KG1 (cell line): ENCODE data around the gene TAOK1.

ENCODE experiments used
- DNase-seq: peaks from one replicate; lab custom pipeline; 2025; lab: John Stamatoyannopoulos, UW

The TAOK1 gene

DNA sequence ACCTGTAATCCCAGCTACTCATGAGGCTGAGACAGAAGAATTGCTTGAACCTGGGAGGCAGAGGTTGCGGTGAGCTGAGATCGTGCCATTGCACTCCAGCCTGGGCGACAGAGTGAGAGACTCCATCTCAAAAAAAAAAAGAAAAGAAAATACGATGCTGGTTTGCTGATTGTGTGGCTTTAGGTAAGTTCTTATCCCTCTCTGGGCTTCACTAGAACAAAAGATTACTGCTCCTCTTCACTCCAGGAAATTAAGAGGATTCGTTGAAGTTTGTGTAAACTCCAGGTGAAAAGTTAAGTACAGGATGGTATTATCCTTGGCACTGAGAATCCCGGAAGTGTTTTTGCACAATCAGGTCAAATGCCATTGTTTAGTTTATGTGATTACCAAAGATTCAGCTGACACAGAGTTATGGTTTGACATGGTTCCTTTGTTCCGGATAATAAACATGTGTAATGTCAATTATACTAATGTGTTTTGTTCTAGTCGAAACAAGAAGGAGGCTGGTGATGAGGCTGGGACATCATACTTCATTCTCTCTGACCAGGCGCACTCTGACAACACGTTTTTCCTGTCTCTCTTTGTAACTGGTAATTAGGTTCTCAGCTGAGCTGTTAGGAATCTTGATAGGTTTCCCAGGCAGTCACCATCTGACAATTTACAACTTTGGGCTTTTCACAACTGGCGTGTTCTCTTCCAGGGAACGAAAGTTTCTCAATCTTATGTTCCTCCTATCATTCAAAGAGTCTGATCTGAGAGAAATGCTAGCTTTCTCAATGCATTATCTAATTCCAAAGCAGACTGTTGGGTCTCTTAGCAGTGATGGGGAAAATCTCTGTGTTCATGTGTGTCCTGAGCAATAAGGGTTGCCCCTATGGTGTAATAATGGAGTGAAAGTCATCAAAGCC lies 10.8 kb upstream of the TAOK1 start:
- no peak for DNase-seq

DNA sequence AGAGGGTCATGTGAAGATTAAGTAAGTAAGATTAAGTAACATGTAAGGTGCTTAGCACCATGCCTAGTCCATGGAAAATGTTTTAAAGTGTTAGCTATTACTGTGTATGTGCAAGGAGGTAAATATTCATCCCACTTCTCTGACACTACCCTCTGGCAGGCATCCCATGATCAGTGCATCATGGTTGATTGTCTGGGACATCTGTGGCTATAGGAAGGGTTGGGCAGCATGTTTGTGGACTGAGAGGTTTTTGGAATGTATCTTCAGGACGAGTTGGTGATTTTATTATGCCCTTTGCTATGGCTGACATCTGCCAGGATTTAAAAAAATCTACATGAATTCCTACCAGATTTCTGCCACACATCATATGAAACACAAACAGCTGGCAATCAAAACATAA lies 6.5 kb upstream of the TAOK1 start:
- no peak for DNase-seq

DNA sequence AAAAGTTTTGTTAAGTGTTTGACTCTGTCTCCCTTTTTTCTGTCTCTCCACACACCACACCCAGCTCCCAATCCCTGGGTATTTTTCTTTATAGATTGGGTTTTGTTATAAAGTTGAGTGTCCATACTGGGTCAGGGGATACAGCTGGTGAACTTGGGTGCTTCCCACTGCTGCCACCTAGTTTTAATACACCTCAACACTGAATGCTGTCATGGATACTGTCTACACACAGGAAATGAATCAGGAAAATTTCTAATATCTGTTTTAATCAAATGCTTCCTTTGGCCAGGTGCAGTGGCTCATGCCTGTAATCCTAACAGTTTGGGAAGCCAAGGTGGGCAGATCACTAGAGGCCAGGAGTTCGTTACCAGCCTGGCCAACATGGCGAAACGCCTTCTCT lies 5.3 kb upstream of the TAOK1 start:
- DNase-seq = no peak

DNA sequence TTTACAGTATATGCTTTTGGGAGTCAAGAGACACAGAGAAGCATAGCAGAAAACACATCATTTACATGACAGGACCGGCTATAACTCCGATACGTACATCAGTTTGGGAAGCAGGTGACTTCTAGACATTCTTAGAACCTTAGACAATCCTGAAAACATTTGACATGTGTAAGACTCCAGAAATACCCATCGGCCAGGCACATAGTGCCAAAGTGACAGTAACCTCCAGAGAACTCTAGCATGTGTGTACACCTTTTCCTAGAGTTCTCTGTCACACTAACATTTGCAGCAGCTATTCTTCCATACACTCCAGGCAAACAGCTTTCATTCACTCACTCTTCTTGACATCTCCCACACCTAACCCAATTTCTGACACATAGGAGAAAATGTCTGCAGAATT lies 3.4 kb upstream of the TAOK1 start:
- no peak for DNase-seq

DNA sequence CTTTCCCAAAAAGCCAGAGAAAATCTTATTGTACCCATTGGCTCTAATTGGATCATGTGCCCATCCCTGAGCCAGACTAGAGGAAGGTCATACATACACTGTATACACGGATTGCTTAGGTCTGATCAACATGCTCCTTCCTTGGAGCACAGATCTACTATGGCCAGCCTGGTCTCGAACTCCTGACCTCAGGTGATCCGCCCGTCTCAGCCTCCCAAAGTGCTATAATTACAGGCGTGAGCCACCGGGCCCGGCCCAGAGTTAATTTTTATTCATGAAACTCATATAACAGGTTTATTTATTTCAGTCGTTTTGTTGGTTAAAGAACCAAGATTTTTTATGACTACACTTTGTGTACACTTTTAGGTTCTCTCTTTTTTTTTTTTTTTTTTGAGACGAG lies 1.2 kb upstream of the TAOK1 start:
- no peak for DNase-seq

DNA sequence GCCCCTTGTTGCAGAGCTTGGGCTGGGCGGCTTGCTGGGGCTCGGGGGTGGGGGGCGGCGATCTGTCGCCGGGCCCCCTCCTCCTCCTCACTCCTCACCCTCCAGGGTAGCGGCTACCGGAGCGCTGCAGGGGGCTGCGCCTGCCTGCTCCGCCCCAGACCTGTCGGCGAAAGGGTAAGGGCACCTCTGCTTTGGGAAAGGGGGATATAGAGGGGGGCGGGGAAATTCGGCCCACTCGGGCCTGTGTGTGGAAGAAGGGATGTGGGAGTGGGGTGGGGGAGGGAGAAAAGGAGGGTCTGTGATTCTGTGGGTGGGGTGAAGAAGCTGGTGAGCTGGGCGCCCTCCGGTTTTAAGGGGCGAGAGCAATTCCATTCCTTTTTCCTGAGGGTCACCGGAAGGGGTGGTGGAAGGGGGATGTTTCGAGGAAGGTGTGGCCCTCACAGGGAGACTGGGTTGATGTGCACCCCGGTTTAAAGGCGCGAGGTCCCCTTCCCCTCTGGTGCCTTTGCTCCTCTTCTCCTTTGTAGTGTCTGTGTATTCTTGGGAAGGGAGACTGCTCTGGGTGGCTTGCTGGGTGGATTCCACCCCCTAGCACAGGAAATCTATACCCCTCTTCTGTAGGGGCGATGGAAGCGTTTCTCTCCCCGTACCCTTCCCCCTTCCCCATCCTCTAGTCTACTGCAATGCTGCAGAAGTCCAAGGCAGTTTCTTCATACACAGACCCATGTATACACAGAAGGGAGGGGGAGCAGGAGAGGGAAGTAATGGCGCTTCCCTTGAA lies 878 bp downstream of the TAOK1 start:
- no peak for DNase-seq

DNA sequence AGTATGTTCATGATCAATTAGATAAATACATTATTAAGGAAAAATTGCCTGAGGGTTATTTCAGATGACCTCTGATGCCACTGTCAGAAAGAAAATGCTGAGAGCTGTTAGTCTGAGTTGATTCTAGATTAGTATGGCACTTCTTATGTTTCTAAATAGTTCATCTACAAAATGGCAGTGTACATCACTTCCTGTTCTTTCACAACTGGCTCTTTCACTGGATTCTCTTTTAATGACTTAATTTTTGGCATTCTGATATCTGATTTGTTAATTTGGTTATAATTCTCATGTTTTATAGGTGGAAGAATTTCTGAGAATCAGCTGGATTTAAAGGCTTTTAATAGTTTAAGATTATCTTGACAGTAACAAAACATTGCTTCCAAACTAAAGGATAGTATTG lies 3.3 kb downstream of the TAOK1 start:
- no peak for DNase-seq

DNA sequence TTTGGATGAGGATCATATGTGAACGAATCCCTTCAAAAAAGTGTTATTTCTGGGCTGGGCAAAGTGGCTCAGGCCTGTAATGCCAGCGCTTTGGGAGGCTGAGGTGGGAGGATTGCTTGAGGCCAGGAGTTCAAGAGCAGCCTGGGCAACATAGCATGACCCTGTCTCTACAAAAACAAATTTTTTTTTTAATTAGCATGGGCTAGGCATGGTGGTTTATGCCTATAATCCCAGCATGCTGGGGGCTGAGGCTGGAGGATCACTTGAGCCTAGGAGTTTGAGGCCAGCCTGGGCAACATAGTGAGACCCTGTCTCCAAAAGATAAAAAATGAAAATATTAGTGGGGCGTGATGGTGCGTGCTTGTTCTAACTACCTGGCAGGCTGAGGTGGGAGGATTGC lies 4.6 kb downstream of the TAOK1 start:
- DNase-seq = no peak

DNA sequence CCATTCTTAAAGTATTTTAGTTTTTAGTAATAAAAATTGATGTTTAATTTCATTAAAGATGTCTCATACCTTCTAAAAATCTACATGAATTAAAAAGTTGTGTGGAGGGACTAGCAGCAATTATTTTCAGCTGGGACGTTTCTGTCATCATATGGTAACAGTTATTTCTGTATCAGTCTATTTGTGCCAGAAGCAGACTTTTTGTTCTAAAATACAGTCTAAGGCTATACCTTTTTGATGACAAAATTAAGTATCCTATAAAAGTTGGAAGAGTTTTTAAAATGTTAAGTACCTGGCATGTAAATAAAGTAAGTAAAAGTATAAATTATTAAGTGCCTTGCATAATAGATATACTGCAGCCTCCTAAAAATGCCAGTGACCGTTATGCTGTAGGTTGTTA lies 5.9 kb downstream of the TAOK1 start:
- DNase-seq = no peak

DNA sequence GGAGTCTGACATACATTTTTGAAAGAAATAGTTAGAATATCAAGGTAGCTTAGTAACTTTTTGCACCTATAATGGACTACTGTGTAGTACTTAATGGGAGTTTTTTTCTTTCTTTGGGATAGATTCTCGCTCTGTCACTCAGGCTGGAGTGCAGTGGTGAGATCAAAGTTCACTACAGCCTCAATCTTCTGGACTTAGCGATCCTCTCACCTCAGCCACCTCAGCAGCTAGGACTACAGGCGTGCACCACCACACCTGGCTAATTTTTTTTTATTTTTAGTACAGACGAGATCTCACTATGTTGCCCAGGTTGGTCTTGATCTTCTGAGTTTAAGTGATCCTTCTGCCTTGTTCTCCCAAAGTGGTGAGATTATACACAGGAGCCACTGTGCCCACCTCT lies 9.5 kb downstream of the TAOK1 start:
- no peak for DNase-seq

DNA sequence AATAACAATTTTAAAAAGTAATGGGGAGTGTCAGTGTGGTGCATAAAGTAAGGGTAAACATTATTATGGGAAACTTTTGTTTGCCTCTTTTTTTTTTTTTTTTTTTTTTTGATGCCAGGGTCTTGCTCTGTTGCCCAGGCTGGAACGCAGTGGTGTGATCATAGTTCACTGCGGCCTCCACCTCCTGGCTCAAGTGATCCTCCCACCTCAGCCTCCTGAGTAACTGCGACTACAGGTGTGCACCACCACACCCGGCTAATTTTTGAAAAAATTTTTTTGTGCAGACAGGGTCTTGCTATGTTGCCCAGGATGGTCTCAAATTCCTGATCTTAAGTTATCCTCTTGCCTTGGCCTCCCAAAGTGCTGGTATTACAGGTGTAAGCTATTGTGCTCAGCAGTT lies 10.7 kb downstream of the TAOK1 start:
- no peak for DNase-seq

DNA sequence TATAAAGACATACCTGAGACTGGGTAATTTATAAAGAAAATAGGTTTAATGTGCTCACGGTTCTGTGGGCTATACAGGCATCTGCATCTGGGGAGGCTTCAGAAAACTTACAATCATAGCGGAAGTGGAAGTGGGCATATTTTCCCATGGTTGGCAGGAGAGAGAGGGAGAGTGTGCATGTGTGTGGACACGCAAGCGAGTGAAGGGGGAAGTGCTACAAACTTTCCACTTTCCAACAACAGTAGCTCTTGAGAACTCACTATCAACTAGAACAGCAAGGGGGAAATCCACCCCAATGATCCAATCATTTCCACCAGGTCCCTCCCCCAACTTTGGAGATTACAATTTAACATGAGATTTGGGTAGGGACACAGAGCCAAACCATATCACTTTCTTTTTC lies 11.1 kb downstream of the TAOK1 start:
- DNase-seq = no peak

DNA sequence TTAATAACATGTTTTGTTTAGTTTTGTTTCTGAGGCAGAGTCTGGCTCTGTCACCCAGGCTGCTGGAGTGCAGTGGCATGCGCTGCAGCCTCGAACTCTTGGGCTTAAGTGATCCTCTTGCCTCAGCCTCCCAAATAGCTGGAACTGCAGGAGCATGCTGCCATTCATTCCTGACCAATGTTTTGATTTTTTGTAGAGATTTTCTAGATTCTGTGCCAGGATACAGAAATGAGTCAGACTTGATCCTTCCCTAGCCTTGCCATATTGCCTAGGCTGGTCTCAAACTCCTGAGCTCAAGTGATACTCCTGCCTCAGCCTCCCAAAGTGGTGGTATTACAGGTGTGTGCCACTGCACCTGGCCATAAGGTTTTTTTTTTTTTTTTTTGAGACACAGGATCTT lies 17.7 kb downstream of the TAOK1 start:
- no peak for DNase-seq

DNA sequence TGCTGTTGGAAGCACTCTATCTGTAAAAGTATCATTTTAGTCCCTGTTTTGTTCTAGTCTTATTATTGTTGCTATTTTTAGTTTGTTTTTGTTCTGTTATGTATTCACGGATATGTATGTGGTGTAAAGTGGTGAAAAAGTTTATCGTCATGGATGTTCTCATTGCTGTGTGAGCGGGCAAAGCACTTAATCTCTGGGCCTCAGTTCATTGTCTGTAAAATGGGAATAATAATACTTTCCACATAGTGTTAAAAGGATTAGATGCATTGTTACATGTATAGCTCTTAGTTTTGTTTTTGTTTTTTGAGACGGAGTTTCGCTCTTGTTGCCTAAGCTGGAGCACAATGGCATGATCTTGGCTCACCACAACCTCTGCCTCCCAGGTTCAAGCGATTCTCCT lies 19.8 kb downstream of the TAOK1 start:
- DNase-seq = no peak

DNA sequence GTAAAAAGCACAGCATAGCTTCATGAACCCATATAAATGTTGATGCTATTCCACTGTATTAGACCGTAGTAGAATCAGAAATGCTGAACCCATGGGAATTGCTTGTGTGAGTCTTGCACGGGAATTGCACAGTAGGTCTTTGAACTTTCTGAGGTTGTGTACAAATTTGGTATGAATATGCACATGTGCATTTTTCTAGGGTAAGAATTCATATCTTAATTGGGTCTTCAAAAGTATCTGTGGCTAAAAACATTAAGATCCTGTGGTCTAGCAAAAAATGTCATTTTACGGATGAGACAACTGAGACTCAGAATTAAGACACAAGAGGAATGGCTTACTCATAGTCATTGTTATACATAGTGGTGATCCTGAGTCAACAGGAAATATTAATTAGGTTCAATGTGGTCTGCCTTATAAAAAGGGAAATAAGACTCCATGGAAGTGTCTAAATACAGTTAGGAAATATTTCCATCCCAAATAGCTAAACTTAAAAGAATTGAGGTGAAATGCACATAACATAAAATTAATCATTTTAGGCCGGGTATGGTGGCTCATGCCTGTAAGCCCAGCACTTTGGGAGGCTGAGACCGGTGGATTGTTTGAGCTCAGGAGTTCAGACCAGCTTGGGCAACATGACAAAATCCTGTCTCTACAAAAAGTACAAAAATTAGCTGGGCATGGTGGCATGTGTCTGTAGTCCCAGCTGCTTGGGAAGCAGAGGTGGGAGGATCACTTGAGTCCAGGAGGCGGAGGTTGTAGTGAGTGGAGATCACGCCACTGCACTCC lies 22.8 kb downstream of the TAOK1 start:
- no peak for DNase-seq

DNA sequence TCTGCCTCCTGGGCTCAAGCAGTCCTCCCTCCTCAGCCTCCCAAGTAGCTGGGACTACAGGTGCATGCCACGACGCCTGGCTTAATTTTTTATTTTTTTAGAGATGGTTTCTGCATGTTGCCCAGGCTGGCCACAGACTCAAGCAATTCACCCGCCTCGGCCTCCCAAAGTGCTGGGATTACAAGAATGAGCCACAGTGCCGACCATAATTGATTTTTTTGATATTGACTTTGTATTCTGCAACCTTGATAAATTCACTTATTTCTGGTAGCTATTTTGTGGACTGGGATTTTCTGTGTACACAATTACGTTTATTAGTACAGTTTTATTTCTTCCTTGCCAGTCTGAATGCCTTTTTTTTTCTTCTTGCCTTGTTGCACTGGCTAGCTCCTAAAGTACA lies 30.0 kb downstream of the TAOK1 start:
- DNase-seq = no peak

DNA sequence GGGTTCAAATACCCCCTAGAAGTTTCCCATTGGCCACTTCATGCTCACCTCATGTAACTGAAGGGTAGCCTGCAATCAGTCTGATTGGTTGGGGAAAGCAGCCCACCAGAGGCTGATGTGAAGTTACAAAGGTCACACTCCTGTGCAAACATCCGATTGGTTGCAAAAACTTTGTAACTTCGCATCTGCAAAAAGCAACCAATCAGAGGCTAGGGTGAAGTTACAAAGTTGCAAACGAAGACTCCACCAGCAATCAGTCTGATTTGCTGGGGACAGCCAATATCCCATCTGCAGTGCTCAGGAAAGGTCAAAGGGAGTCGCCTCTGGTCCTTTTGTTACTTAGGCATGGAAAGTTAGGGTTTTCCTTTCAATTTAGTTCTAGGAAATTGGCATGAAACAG lies 40.1 kb downstream of the TAOK1 start:
- no peak for DNase-seq

DNA sequence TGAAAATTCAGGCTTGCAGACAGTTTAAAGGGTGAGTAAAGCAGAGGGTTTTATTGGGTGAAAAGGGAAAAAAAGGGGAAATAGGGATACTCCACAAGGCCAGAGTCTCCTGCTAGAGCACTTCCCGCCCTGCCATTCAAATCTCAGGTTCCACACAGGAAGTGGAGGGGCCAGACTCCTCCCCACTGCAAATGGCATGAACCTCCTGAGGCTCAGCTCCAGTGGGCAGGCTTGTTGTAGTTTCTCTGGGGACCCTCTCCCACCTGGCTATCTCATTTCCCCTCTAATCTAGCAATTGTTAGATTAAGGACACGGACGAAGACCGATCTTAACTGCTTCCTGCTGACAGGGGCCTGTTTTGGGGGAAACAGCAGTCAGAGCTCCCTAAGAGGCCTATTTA lies 43.4 kb downstream of the TAOK1 start:
- no peak for DNase-seq

DNA sequence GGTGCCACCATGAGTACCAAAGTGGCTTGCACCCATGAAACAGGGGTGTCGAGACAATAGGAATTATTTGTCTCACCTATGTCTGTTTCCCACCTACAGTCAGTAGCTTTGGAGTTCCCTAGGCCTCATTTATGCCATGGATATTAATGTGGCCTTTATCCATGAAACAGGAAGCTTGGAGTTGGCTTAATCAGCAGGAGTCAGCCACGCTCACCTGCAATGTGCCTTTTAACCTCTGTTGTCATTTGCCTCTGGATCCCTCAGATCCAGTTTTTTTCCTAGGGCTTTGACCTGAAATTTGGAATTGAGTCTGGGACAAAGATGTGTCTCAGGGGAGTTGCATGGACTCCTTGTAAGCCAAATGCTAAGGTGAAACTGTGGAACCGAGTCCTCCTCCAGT lies 44.4 kb downstream of the TAOK1 start:
- no peak for DNase-seq

DNA sequence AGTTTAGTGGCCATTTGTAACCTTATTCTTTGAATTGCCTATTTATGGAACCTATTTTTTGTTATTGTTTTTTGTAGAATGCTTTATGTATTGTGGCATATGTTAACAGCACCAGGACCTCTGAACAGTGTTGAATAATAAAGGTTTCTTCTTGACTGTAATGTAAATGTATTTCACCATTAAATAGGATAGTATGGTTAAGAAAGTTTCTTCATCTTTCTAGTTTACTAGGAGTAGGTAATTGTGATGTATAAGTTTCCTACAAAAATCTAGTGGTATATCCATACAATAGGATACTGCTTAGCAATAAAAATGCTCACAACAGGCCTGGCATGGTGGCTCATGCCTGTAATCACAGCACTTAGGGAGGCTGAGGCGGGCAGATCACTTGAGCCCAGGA lies 52.3 kb downstream of the TAOK1 start:
- DNase-seq = no peak

DNA sequence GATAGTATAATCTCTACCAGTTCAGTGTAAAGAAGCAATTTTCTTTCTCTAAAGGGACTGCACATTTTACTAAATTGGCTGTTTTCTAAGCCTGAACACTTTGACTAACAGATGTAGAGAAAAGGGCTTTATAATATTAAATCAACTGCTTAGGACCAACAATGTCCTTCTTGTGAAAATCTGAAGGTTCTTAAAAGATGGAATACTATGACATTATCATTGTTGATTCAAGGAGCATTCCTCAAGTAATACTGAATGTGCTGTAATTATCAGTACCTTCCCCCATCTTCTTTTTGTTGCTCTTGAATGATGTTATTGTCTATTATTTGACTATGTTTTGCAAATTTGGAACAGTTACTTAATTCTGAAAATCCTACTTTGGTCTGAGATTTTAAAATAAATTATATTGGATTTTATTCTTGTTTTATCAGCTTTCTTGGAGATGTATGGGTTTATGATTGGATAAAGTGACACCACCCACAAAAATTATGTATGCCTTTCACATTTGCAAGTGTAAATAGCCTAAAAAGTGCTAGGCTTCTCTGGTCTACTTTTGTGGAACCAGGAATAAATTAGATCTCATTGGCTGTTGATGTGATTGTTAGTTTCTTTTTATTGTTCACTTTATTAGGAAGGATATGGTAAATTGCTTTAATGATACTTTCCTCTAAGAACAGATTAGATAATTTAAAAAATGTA lies 53.0 kb downstream of the TAOK1 start:
- DNase-seq = no peak

DNA sequence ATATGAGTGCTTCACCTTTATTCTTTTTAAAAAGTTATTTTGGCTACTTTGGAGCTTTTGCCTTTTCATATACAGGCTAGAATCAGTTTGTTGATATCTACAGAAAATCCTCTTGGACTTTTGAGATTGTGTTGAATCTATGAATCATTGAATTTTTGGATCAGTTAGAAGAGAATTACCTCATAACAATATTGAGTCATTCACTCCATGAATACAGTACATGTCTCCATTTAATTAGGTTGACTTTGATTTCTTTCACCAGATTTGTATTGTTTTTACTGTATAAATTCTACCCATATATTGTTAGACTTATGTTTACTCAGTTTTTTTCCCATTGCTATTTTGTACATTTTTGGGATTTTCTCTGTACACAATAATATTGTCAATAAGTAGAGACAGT lies 54.4 kb downstream of the TAOK1 start:
- no peak for DNase-seq
